PC-3 (cell line): Measurements from ENCODE around the gene RIPOR2. TPM values are rescaled to one million over a fixed set of nuclear protein-coding genes. Genes with fewer than 3 reads are reported as not detected.
"Not testable (repeated sequence)": the region's sequence is repeated elsewhere in the genome, so short reads cannot be mapped to it uniquely, and the experiment has no call there.

ENCODE experiments used
- ATAC-seq: fragments of 200-7000 bp; cut with Tn5 transposase; 2 replicates; pipeline ENCODE4 v1.9.1; 2020; ENCODE audit warnings: mild to moderate bottlenecking, moderate library complexity
- BruUV-seq: library from RNA; stranded (reverse); fragments of 400-500 nt; replicated peaks from 2 replicates; lab custom pipeline; 2021; lab: Mats Ljungman, UMichigan
- CTCF ChIA-PET: fragments of 300-600 bp; sonication (Branson Sonifier 250); formaldehyde crosslinking; loops from one replicate; lab custom pipeline; 2022; ENCODE audit warnings: antibody characterized with exemption; lab: Charles Lee
- POLR2A ChIA-PET: fragments of 300-600 bp; sonication (Branson Sonifier 250); formaldehyde crosslinking; loops from one replicate; lab custom pipeline; 2022; ENCODE audit warnings: antibody characterized with exemption; ENCODE audit not compliant: unreplicated experiment; lab: Charles Lee
- DNase-seq: peaks from one replicate; pipeline ENCODE4 v3.0.0-alpha.2; 2015
- H2AFZ ChIP-seq: fragments of 300-600 bp; sonication (generic); 2 replicates; pipeline ENCODE4 v1.6.0; 2016; ENCODE audit warnings: antibody characterized with exemption, low read length
- H3F3A ChIP-seq: fragments of 300-600 bp; sonication (generic); one replicate; pipeline ENCODE4 v1.6.0; 2017; ENCODE audit warnings: antibody characterized with exemption, low read length, control low read depth, mild to moderate bottlenecking; ENCODE audit not compliant: unreplicated experiment
- H3K27ac ChIP-seq: fragments of 300-600 bp; sonication (generic); 2 replicates; pipeline ENCODE4 v1.5.1; 2016; ENCODE audit warnings: mild to moderate bottlenecking, low read length
- H3K27me3 ChIP-seq: fragments of 300-600 bp; sonication (generic); 2 replicates; pipeline ENCODE4 v1.6.1; 2016; ENCODE audit warnings: low read length, mixed read lengths
- H3K36me3 ChIP-seq: fragments of 300-600 bp; sonication (generic); 2 replicates; pipeline ENCODE4 v1.6.1; 2016; ENCODE audit warnings: low read depth, mixed run types, low read length, mixed read lengths
- H3K4me1 ChIP-seq: fragments of 300-600 bp; sonication (generic); 2 replicates; pipeline ENCODE4 v1.5.1; 2016; ENCODE audit warnings: low read length; ENCODE audit not compliant: insufficient read depth
- H3K4me2 ChIP-seq: fragments of 300-600 bp; sonication (generic); 2 replicates; pipeline ENCODE4 v1.6.0; 2016; ENCODE audit warnings: low read length
- H3K4me3 ChIP-seq: fragments of 300-600 bp; sonication (generic); 2 replicates; pipeline ENCODE4 v1.5.1; 2016; ENCODE audit warnings: mild to moderate bottlenecking, low read length, mixed read lengths
- H3K79me2 ChIP-seq: fragments of 300-600 bp; sonication (generic); 2 replicates; pipeline ENCODE4 v1.6.1; 2017; ENCODE audit warnings: low read length, mixed read lengths
- H3K9ac ChIP-seq: fragments of 300-600 bp; sonication (generic); 2 replicates; pipeline ENCODE4 v1.6.0; 2016; ENCODE audit warnings: mild to moderate bottlenecking, low read length
- H3K9me2 ChIP-seq: fragments of 300-600 bp; sonication (generic); replicated peaks from 2 replicates; pipeline ENCODE4 v1.6.1; 2016; ENCODE audit warnings: mixed run types, low read length, mixed read lengths
- H3K9me3 ChIP-seq: fragments of 300-600 bp; sonication (generic); 2 replicates; pipeline ENCODE4 v1.6.1; 2016; ENCODE audit warnings: low read length, mixed read lengths
- H4K20me1 ChIP-seq: fragments of 300-600 bp; sonication (generic); 2 replicates; pipeline ENCODE4 v1.6.1; 2016; ENCODE audit warnings: low read length, mixed read lengths
- EZH2 ChIP-seq: fragments of 300-600 bp; sonication (generic); IDR thresholded peaks from one replicate; pipeline ENCODE4 v1.6.1; 2017; ENCODE audit warnings: antibody characterized with exemption, mild to moderate bottlenecking, low read length; ENCODE audit not compliant: unreplicated experiment
- EZH2phosphoT487 ChIP-seq: fragments of 300-600 bp; sonication (generic); IDR thresholded peaks from 2 replicates; pipeline ENCODE4 v1.6.1; 2018; ENCODE audit warnings: mild to moderate bottlenecking, antibody characterized with exemption, low read length, borderline replicate concordance
- intact Hi-C: fragments of 100-400 bp; cut with micrococcal nuclease; formaldehyde crosslinking; loops from 2 replicates; pipeline ENCODE4 v1.9.0; 2023
- total RNA-seq: library from RNA; depleted of rRNA; stranded (reverse); fragments of >200 nt; gene quantifications from 2 replicates; pipeline ENCODE4 v1.2.3, GENCODE V29; 2014
- TF ChIP-seq, protein P1 (sequence below): fragments of 300-600 bp; sonication (generic); conservative IDR thresholded peaks from 2 replicates; pipeline ENCODE4 v1.5.1; 2017; ENCODE audit warnings: antibody characterized with exemption, low read depth, mild to moderate bottlenecking, low read length

The RIPOR2 gene
- total RNA-seq, 1 experiment from 2014 or later: 0.44 TPM

DNA sequence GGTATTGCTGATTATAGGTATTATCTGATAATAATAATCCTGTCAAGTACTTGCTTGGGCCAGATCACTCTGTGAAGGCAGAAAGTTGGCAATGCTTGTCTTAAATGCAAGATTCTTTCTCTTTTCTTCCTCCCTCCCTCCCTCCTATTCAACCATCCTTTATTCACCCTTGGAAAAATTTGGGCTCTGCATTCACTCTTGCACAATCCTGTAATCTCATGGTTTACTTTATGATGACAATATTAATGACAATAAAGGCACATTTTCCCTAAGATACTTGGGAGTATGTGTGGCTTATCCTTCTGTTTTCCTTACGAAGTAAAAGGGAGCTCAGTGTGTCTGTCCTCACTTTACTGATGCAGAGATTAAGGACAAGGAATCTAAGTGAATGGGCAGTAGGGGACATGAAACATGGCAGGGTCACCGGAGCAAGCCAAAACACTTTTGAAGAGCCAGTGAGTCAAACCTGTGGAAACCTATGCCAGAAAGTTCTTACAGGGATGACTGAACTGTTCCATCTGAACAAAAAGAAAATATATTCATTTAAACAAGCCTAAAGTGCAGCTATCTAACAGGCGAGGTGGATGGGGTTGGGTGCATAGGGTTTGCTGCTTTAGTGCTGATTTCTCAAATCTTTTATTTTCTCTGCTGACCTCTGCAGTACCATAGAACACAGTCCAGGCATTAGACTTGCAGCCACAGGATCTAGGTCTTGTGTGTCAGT, 14.6 kb upstream of the RIPOR2 start:
- ATAC-seq (no peak), DNase-seq (no peak)
- no peaks in the 10 kb centered on the region for H3K36me3 ChIP-seq
- intact Hi-C loops: no loop called here
- H3K4me2 ChIP-seq: no peak overlapping the region
- ChIA-PET CTCF (no interaction called here), POLR2A (no interaction called here)
- TF ChIP-seq EZH2 (no peak), EZH2phosphoT487 (no peak)
- TF ChIP-seq, protein P1, sequence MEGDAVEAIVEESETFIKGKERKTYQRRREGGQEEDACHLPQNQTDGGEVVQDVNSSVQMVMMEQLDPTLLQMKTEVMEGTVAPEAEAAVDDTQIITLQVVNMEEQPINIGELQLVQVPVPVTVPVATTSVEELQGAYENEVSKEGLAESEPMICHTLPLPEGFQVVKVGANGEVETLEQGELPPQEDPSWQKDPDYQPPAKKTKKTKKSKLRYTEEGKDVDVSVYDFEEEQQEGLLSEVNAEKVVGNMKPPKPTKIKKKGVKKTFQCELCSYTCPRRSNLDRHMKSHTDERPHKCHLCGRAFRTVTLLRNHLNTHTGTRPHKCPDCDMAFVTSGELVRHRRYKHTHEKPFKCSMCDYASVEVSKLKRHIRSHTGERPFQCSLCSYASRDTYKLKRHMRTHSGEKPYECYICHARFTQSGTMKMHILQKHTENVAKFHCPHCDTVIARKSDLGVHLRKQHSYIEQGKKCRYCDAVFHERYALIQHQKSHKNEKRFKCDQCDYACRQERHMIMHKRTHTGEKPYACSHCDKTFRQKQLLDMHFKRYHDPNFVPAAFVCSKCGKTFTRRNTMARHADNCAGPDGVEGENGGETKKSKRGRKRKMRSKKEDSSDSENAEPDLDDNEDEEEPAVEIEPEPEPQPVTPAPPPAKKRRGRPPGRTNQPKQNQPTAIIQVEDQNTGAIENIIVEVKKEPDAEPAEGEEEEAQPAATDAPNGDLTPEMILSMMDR: no peak
- no peaks in the 10 kb centered on the region for H3K9me2 ChIP-seq
- peaks cover 16% of the 10 kb centered on the region; the same call in 1 of the 2 replicates for H3K27me3 ChIP-seq
- H3K4me3 ChIP-seq: no peak overlapping the region
- no peaks in the 10 kb centered on the region for H4K20me1 ChIP-seq
- no peaks in the 10 kb centered on the region for H3K4me1 ChIP-seq
- H3K79me2 ChIP-seq: no peaks in the 10 kb centered on the region
- no TSS peak for BruUV-seq
- no peak overlapping the region for H2AFZ ChIP-seq
- H3K27ac ChIP-seq: no peak overlapping the region
- no peaks in the 10 kb centered on the region for H3F3A ChIP-seq
- H3K9ac ChIP-seq: no peak overlapping the region
- H3K9me3 ChIP-seq: 0 out of 2 replicates have a peak, but pooled peaks cover under 1% of the 10 kb centered on the region

DNA sequence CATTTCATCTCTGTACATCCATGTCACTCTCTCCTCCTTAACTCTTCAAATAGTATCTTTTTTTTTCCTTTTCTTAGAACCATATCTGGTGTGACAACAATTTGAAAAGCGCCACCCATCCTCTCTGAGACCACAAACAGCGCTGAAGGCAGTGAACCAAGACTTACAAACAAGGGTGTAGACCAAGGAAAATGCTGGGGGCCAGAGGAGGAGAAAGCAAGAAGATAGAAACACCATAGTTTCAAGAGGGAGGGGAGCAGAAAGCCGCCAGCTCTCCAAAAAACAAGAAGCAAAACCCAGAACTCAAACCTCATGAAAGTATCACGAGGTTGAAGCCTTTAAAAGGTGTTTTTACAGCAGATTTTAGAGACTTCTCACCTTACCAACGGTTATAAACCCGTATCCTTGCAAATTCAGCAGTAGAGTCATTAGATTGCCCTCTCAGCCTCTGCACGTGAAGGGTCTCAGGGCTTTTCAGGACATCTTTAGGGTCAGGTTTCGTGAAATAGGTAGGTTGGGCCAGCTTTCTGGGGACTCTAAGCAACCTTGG, 13.3 kb upstream of the RIPOR2 start:
- Histone ChIP-seq H4K20me1 (no peaks in the 10 kb centered on the region), H3K27me3 (peaks cover 16% of the 10 kb centered on the region; the same call in 1 of the 2 replicates), H3K9ac (no peak overlapping the region), H3K9me2 (no peaks in the 10 kb centered on the region), H3K36me3 (no peaks in the 10 kb centered on the region), H3K4me3 (no peak overlapping the region), H3K79me2 (no peaks in the 10 kb centered on the region), H3K4me2 (no peak overlapping the region), H3F3A (no peaks in the 10 kb centered on the region), H3K9me3 (peaks cover 9% of the 10 kb centered on the region; the same call in 1 of the 2 replicates), H3K27ac (no peak overlapping the region), H3K4me1 (no peaks in the 10 kb centered on the region), H2AFZ (no peak overlapping the region)
- no peak for DNase-seq
- ChIA-PET POLR2A (no interaction called here), CTCF (no interaction called here)
- no peak for ATAC-seq
- TF ChIP-seq, protein P1: no peak
- TF ChIP-seq EZH2: no peak
- TF ChIP-seq EZH2phosphoT487: no peak
- intact Hi-C loops: no loop called here
- BruUV-seq: no TSS peak

- H3K4me1 ChIP-seq, H3F3A ChIP-seq, BruUV-seq, H3K4me3 ChIP-seq, H4K20me1 ChIP-seq, H3K9me2 ChIP-seq, CTCF ChIA-PET, H3K79me2 ChIP-seq, H3K9me3 ChIP-seq, H3K9ac ChIP-seq, H3K27ac ChIP-seq, ATAC-seq, H2AFZ ChIP-seq, DNase-seq, intact Hi-C loops, H3K36me3 ChIP-seq, H3K4me2 ChIP-seq, POLR2A ChIA-PET: not testable (repeated sequence)
- H3K27me3 ChIP-seq: peaks cover 13% of the 10 kb centered on the region; the same call in 1 of the 2 replicates
These were observed 12.5 kb upstream of the RIPOR2 start for GRCh38 chr6:24948261-24948660.
